Kidney (tissue), 14 donors: ENCODE data around the gene TAAR8. TPM values are rescaled to one million over a fixed set of nuclear protein-coding genes. Genes with fewer than 3 reads are reported as not detected.
"Not testable (repeated sequence)": the region's sequence is repeated elsewhere in the genome, so short reads cannot be mapped to it uniquely, and the experiment has no call there.

ENCODE experiments used
- DNase-seq, 5 donors: peaks; one replicate each; pipeline ENCODE4 v3.0.0-alpha.2; 2013 to 2020
- FAIRE-seq: peaks from 2 replicates; lab custom pipeline; 2012; peaks lifted over from hg19 to GRCh38; lab: Jason Lieb, UNC
- H3K27ac ChIP-seq, 2 donors: one replicate each; pipeline ENCODE4 v1.7.0; 2013; ENCODE audit warnings: low read depth in 2 of 2, low read length in 2 of 2, inconsistent platforms in 1 of 2
- H3K27me3 ChIP-seq: one replicate; pipeline ENCODE4 v1.7.1; 2013; ENCODE audit warnings: low read length, inconsistent platforms; ENCODE audit not compliant: control insufficient read depth, insufficient read depth
- H3K36me3 ChIP-seq, 3 donors: one replicate each; pipeline versions ENCODE4 v1.7.0 to v1.7.1; 2013; ENCODE audit warnings: low read length in 3 of 3, control low read depth in 1 of 3, inconsistent platforms in 1 of 3; ENCODE audit not compliant: insufficient read depth in 3 of 3, control insufficient read depth in 2 of 3
- H3K4me1 ChIP-seq, 3 donors: one replicate each; pipeline versions ENCODE4 v1.7.0 to v1.7.1; 2013; ENCODE audit warnings: low read length in 3 of 3, inconsistent platforms in 1 of 3, low read depth in 1 of 3; ENCODE audit not compliant: control insufficient read depth in 2 of 3, insufficient read depth in 2 of 3
- H3K4me3 ChIP-seq, 3 donors: one replicate each; pipeline versions ENCODE4 v1.7.0 to v1.8.1; 2013; ENCODE audit warnings: low read length in 3 of 3, control low read depth in 1 of 3, inconsistent platforms in 1 of 3
- H3K9ac ChIP-seq, 3 donors: one replicate each; pipeline versions ENCODE4 v1.7.0 to v1.7.1; 2013; ENCODE audit warnings: low read length in 3 of 3, control low read depth in 1 of 3, inconsistent platforms in 1 of 3
- H3K9me3 ChIP-seq, 3 donors: one replicate each; pipeline versions ENCODE4 v1.7.0 to v1.7.1; 2013; ENCODE audit warnings: low read length in 3 of 3, control low read depth in 1 of 3, inconsistent platforms in 1 of 3; ENCODE audit not compliant: control insufficient read depth in 2 of 3, insufficient read depth in 1 of 3
- intact Hi-C: fragments of 100-400 bp; cut with DNase I; formaldehyde crosslinking; loops from one replicate; pipeline ENCODE4 v1.11.1; 2022
- polyA plus RNA-seq: library from polyadenylated mRNA; stranded (reverse); fragments of 350-450 nt; fragmentation: Illumina TruSeq; extraction: RNeasy Lipid Tissue Mini Kit (QIAGEN cat#74804); gene quantifications from one replicate; pipeline ENCODE4 v1.2.3, GENCODE V29; 2014; ENCODE audit warnings: low read depth, low replicate concordance; ENCODE audit not compliant: insufficient read depth
- total RNA-seq: library from RNA; stranded (reverse); fragmentation: NEBNext Ultra II Directional; extraction: Animal tissue kit (Norgen Biotek cat#: 25700); gene quantifications from one replicate; pipeline ENCODE4 v1.2.1, GENCODE V29; 2021
- TF ChIP-seq, protein P1 (sequence below): IDR thresholded peaks from 3 replicates; pipeline ENCODE4 v1.5.1; 2012; ENCODE audit warnings: mild to moderate bottlenecking, moderate library complexity, borderline replicate concordance; ENCODE audit not compliant: insufficient read depth; ENCODE audit errors: extremely low read depth
- donor health status: control.
- donor health status: control.
- donor health status: control.
- donor health status: control.
- donor health status: control.
- donor health status: DM: yes; HTN: yes; CAD: no.
- donor health status: Normal renal cell carcinoma (clear cell type).

The TAAR8 gene
- total and polyA plus RNA-seq, 2 donors from 2014 or later = not detected

DNA sequence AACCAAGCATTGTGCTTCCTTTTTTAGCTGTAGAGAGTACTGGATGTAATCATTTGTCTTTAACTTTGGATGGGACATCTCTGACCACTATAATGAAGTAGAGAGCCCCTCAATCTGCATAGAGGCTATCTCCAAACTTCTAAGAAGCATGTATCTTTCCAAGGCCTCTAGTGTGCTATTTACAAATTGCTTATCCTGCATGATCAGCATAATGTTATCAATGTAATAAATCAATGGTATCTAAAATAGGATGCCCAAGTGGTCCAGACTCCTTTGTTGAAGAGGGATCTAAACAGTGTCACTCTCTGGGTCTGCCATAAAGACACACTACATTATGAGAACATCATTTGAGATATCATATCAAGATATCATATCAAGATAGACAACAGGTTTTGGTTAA, 7.6 kb upstream of the TAAR8 start:
- no peak overlapping the region for H3K27ac ChIP-seq
- TF ChIP-seq, protein P1, sequence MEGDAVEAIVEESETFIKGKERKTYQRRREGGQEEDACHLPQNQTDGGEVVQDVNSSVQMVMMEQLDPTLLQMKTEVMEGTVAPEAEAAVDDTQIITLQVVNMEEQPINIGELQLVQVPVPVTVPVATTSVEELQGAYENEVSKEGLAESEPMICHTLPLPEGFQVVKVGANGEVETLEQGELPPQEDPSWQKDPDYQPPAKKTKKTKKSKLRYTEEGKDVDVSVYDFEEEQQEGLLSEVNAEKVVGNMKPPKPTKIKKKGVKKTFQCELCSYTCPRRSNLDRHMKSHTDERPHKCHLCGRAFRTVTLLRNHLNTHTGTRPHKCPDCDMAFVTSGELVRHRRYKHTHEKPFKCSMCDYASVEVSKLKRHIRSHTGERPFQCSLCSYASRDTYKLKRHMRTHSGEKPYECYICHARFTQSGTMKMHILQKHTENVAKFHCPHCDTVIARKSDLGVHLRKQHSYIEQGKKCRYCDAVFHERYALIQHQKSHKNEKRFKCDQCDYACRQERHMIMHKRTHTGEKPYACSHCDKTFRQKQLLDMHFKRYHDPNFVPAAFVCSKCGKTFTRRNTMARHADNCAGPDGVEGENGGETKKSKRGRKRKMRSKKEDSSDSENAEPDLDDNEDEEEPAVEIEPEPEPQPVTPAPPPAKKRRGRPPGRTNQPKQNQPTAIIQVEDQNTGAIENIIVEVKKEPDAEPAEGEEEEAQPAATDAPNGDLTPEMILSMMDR = no peak
- intact Hi-C loops = no loop called here
- no peaks in the 10 kb centered on the region for H3K27me3 ChIP-seq
- FAIRE-seq = no peak
- no peaks in the 10 kb centered on the region for H3K9me3 ChIP-seq
- H3K4me3 ChIP-seq = no peak overlapping the region
- DNase-seq = no peak
- H3K4me1 ChIP-seq = no peaks in the 10 kb centered on the region
- no peaks in the 10 kb centered on the region for H3K36me3 ChIP-seq
- H3K9ac ChIP-seq = no peak overlapping the region

DNA sequence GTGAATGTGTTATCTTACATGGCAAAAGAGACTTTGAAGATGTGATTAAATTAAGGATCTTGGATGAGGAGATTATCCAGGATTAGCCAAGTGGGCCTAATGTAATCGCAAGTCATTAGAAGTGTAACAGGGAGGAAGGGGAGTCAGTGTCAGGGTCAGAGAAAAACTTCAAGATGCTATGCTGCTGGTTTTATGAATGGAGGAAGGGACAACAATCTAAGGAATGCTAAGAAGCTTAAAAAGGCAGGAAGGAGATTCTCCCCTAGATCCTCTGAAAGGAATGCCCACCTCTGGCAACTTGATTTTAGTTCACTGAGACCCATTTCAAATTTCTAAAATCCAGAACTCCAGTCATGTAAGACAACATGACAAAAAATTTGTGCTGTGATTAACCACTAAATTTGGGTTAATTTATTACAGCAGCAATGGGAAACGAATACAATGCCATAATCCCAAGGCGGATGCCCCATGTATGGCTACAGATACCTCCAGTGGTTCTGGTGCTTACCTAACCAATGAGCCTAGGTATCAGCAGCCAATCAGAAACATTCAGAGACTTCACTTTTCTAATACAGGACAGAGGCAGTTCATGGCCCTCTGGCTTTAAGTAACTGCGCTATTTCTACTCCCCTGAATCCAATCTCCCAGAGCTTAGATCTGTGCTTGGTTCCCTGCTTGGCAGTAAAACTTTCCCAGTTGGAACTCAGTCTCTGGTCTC, 3.6 kb upstream of the TAAR8 start:
- no peaks in the 10 kb centered on the region for H3K9me3 ChIP-seq
- DNase-seq (no peak), FAIRE-seq (no peak)
- no peaks in the 10 kb centered on the region for H3K27me3 ChIP-seq
- H3K36me3 ChIP-seq = no peaks in the 10 kb centered on the region
- intact Hi-C loops = no loop called here
- H3K9ac ChIP-seq = no peak overlapping the region
- no peak overlapping the region for H3K4me3 ChIP-seq
- no peaks in the 10 kb centered on the region for H3K4me1 ChIP-seq
- no peak overlapping the region for H3K27ac ChIP-seq
- TF ChIP-seq, protein P1 = no peak

DNA sequence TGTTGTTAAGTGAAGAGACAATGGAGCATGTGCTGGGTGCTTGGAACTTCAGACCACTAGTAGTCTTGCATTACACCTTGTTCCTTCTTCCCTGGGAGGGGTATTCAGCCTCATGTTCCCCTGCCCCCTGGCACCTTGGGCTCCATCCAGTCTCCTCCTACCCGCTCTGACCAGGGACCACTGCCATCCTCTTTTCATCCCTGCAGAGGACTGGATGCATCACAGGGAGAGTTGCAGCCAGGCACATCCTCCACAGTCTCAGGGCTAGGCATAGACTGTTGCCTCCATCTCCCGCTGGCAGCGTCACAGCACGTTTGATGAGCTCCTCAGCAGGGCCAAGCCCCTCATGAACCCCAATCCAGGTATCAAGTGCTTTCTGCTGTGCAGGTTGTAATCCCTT, 1.3 kb upstream of the TAAR8 start:
- Histone ChIP-seq H3K27ac (no peak overlapping the region), H3K4me1 (no peaks in the 10 kb centered on the region), H3K27me3 (no peaks in the 10 kb centered on the region), H3K36me3 (no peaks in the 10 kb centered on the region), H3K9me3 (no peaks in the 10 kb centered on the region), H3K9ac (no peak overlapping the region), H3K4me3 (no peak overlapping the region)
- TF ChIP-seq, protein P1 = no peak
- intact Hi-C loops = no loop called here
- FAIRE-seq = no peak
- no peak for DNase-seq

DNA sequence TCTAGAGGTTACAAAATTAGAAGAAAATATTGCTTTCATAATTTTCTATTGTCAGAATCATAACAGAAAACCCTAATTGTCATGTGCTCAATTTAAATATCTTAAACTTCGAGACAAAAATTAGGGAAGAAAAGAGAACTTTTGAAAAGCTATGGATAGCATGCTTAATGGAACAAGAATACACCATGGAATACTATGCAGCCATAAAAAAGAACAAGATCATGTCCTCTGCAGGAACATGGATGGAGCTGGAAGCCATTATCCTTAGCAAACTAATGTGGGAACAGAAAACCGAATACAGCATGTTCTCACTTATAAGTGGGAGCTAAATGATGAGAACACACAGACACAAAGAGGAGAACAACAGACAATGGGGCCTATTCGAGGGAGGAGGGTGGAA, 7.6 kb downstream of the TAAR8 start:
- H3K9ac ChIP-seq, DNase-seq, H3K9me3 ChIP-seq, H3K4me1 ChIP-seq, H3K27ac ChIP-seq, H3K4me3 ChIP-seq, intact Hi-C loops, H3K36me3 ChIP-seq, H3K27me3 ChIP-seq, FAIRE-seq: not testable (repeated sequence)
